ENCODE measurements around the gene ZDHHC20. TPM values are rescaled to one million over a fixed set of nuclear protein-coding genes. Genes with fewer than 3 reads are reported as not detected.

ZDHHC20 gene
- total and polyA plus RNA-seq, 10 of the 15 experiments (the other 5 are each of a cell fraction or from before 2014, with no cell fraction given) = 8.6 to 57.8 (median 41.7) TPM

GRCh38 chr13:21322988-21323387 is 136.1 kb downstream of the ZDHHC20 start:
- ChIA-PET POLR2A (no interaction called here), SMC1A (ENCODE audit: uncharacterized antibody, unreplicated experiment) (no interaction called here), CTCF (no interaction called here), RAD21 (ENCODE audit: unreplicated experiment) (no interaction called here)
- in situ Hi-C loops (cut with MboI) = no loop called here
- no peaks in the 10 kb centered on the region; the same call in 2 of the 3 replicates for H3K9me3 ChIP-seq (replicated peaks; ENCODE audit: control insufficient read depth, insufficient read depth, low read length)
- H3K4me3 ChIP-seq = no peak overlapping the region
- BruUV-seq (replicated peaks) = no TSS peak
- no peak overlapping the region for H3K27ac ChIP-seq (ENCODE audit: control insufficient read depth, insufficient read depth)
- H3K4me2 ChIP-seq (ENCODE audit: control insufficient read depth, insufficient read depth) = no peak overlapping the region
- no peaks in the 10 kb centered on the region for H3K79me2 ChIP-seq (ENCODE audit: control insufficient read depth, insufficient read depth, low read length)
- no peak for TF ChIP-seq FOXM1 (IDR thresholded peaks at IDR 0.05; ENCODE audit: low read depth, low read length)
- TF ChIP-seq ATF2 (IDR thresholded peaks at IDR 0.05; ENCODE audit: low read length) = no peak
- no peak for TF ChIP-seq POLR2A (IDR thresholded peaks at IDR 0.05; ENCODE audit: low read depth, low read length)
- no peak for TF ChIP-seq CREB1 (IDR thresholded peaks at IDR 0.05; ENCODE audit: low read depth)
- TF ChIP-seq ZNF207 (IDR thresholded peaks at IDR 0.05; ENCODE audit: borderline replicate concordance) = no peak
- TF ChIP-seq HDGF (IDR thresholded peaks at IDR 0.05) = no peak
- TF ChIP-seq SUZ12 (IDR thresholded peaks at IDR 0.05; ENCODE audit: unreplicated experiment) = no peak
- no peak for TF ChIP-seq NFIC (IDR thresholded peaks at IDR 0.05; ENCODE audit: low read depth, low read length)
- no peak for TF ChIP-seq HDAC6 (IDR thresholded peaks at IDR 0.05; ENCODE audit: unreplicated experiment)
- no peak for TF ChIP-seq PAX8 (IDR thresholded peaks at IDR 0.05)
- TF ChIP-seq BCL3 (IDR thresholded peaks at IDR 0.05; ENCODE audit: borderline replicate concordance, insufficient read depth, low read depth, low read length, poor library complexity, severe bottlenecking) = no peak
- no peak for TF ChIP-seq ZZZ3 (IDR thresholded peaks at IDR 0.05; ENCODE audit: control insufficient read depth, insufficient read length, low read depth)
- no peak for TF ChIP-seq ASH2L (IDR thresholded peaks at IDR 0.05; ENCODE audit: borderline replicate concordance, low read depth)
- H2AFZ ChIP-seq (ENCODE audit: control insufficient read depth, low read depth, low read length) = no peak overlapping the region
- FAIRE-seq = no peak
- 0 out of 2 replicates have a peak, but pooled peaks cover 1% of the 10 kb centered on the region for H3K4me1 ChIP-seq (ENCODE audit: control insufficient read depth, insufficient read depth, low read length)
- no peak for ATAC-seq
- H3K27me3 ChIP-seq (replicated peaks in 1 of 2; ENCODE audit: control insufficient read depth in 2 of 2, insufficient read depth in 2 of 2, low read length in 1 of 2) = no peaks in the 10 kb centered on the region
- no peaks in the 10 kb centered on the region for H4K20me1 ChIP-seq (ENCODE audit: control insufficient read depth, insufficient read depth)
- DNase-seq (ENCODE audit: low read depth, low spot score) = no peak
- intact Hi-C loops (cut with micrococcal nuclease; ENCODE audit: unreplicated experiment) = no loop called here
- no peaks in the 10 kb centered on the region for H3K36me3 ChIP-seq (ENCODE audit: control insufficient read depth in 2 of 2, insufficient read depth in 2 of 2, low read length in 1 of 2)
- no peak overlapping the region for H3K9ac ChIP-seq (ENCODE audit: control insufficient read depth, insufficient read depth, low read length)
- WGBS (ENCODE audit: insufficient coverage, insufficient replicate concordance, low lambda C conversion rate, missing lambda C conversion rate) = 0% methylated on average over 3 of the region's 3 CpGs

Small RNAs within 50 kb of the gene (small RNA-seq; reads per million reads assigned to genes)
- gene RNA5SP25 = 0.27 reads per million

Other genes starting within 250 kb of the ZDHHC20 start
- 46.1 and 52.1 TPM in 2 replicates for gene MICU2, start 144.9 kb upstream of the ZDHHC20 start, total RNA-seq (2014; rRNA removed)
- gene MICU2, start 144.9 kb upstream of the ZDHHC20 start, total RNA-seq (2014; rRNA removed; fragmentation: Illumina TruSeq; extraction: Trizol) = 46.6 and 49.6 TPM in 2 replicates
- gene MICU2, start 144.9 kb upstream of the ZDHHC20 start, total RNA-seq (2021) = 25.9 and 26.9 TPM in 2 replicates
- 38.0 and 64.6 TPM in 2 replicates for gene MICU2, start 144.9 kb upstream of the ZDHHC20 start, polyA plus RNA-seq (2011; rRNA removed)
- 42.9 and 52.0 TPM in 2 replicates for gene MICU2, start 144.9 kb upstream of the ZDHHC20 start, polyA plus RNA-seq (2014; fragmentation: Illumina TruSeq; extraction: Trizol)
- gene MICU2, start 144.9 kb upstream of the ZDHHC20 start, polyA plus RNA-seq (2014; fragmentation: Nextera tagmentation; extraction: Ambion mirVana) = 10 to 100 TPM; 17.7 to 27.8 TPM
- gene MICU2, start 144.9 kb upstream of the ZDHHC20 start, polyA plus RNA-seq (2014; rRNA removed) = 56.6 and 61.9 TPM in 2 replicates
- 10 to 100 TPM; 44.8 to 47.7 TPM for gene MICU2, start 144.9 kb upstream of the ZDHHC20 start, polyA plus RNA-seq (2016; fragmentation: Nextera tagmentation; extraction: Ambion mirVana)
- gene FGF9, start 211.8 kb upstream of the ZDHHC20 start, total RNA-seq (2014; rRNA removed) = 0.34 and 0.82 TPM in 2 replicates
- gene FGF9, start 211.8 kb upstream of the ZDHHC20 start, total RNA-seq (2014; rRNA removed; fragmentation: Illumina TruSeq; extraction: Trizol) = 0.74 and 1.2 TPM in 2 replicates
- 1.1 and 1.3 TPM in 2 replicates for gene FGF9, start 211.8 kb upstream of the ZDHHC20 start, total RNA-seq (2021)
- 0.05 and 0.16 TPM in 2 replicates for gene FGF9, start 211.8 kb upstream of the ZDHHC20 start, polyA plus RNA-seq (2011; rRNA removed)
- gene FGF9, start 211.8 kb upstream of the ZDHHC20 start, polyA plus RNA-seq (2014; fragmentation: Illumina TruSeq; extraction: Trizol) = 0.73 and 0.82 TPM in 2 replicates
- 1 to 10 TPM in 1 of 2 experiments, under 1 TPM in 1; 0.92 to 1.0 TPM for gene FGF9, start 211.8 kb upstream of the ZDHHC20 start, polyA plus RNA-seq (2014; fragmentation: Nextera tagmentation; extraction: Ambion mirVana)
- 0.42 and 1.4 TPM in 2 replicates for gene FGF9, start 211.8 kb upstream of the ZDHHC20 start, polyA plus RNA-seq (2014; rRNA removed)
- 1 to 10 TPM in 1 of 2 experiments, under 1 TPM in 1; 0.48 to 1.5 TPM for gene FGF9, start 211.8 kb upstream of the ZDHHC20 start, polyA plus RNA-seq (2016; fragmentation: Nextera tagmentation; extraction: Ambion mirVana)